HG03521 (cell line): ENCODE data around the gene MTCH2.
"Not testable (repeated sequence)": the region's sequence is repeated elsewhere in the genome, so short reads cannot be mapped to it uniquely, and the experiment has no call there.

Source experiments
- ATAC-seq: cut with Tn5 transposase; IDR thresholded peaks from one replicate; pipeline ENCODE4 v1.9.1; 2021; ENCODE audit warnings: mild to moderate bottlenecking, moderate library complexity; ENCODE audit not compliant: unreplicated experiment

The MTCH2 gene

DNA sequence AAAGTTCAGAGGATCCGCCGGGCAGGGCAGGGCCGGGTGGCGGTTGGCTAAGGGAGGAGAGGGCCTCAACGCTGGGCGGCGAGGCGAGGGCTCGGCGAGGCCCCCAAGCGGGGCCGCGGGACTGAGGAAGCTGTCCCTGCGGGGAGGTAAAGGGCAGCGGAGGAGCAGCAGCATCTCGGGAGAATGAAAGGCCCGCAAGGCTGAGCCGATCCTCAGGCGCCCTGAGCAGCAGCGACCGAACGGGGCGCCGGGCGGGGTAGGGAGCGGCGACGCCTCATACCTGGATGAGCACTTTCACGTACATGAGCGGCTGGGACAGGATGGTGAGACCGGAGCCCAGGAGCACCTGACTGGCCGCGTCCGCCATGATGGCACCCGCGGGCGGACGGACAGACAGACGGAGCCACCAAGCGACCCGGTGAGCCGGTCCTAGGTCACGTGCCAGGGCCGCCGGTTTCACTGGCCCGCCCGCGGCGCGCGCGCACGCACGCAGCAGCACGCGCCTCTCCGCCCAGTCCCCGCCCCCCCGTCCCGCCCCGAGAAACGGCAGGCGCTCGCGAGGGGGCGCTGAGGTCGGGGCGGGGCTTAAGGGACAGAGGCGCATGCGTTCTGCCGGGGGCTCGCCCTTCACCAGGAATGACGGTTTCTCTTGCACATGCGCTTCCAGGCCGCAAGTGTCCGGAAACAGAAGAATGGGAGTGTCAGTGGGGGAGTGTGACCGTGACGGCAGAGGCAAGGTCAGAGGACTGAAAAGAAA is at the start of gene MTCH2:
TSS of gene MTCH2 (minus strand) at position 461 of the 757 bp plus-strand sequence. CDS start at position 367, 94 bp downstream.
- ATAC-seq: peak; percentile 93

DNA sequence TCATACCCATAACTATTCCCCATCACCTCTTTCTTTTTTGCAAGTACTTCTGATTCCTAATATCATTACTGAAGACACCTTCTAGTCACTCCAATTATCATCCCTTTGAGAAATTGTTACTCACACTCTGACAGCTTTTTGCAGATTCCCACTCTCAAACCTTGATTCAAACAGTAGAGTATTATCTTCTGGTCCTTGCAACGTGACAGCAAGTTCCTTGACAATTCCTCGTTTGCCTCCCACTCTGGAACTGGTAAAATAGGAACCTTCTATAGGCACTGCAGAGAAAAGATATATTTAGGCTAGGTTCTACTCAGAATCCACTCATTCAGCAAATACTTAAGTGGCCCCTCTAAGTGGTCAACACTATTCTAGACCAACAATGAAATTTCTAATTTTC is 49.6 kb upstream of the MTCH2 start:
- ATAC-seq: no peak

DNA sequence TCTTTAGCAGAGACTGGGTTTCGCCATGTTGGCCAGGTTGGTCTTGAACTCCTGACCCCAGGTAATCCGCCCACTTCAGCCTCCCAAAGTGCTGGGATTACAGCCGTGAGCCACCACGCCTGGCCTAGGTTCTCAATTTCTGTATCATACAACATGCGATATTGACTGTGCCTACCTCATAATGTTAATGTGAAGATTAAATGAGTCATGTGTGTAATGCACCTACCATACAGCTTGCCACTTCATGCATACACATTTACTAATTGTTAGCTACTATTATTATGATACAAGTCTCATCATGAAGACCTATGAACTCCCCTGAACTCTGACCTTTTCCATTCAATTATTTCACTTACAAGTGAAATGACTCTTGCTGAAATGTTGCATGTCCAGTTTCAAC is 47.1 kb upstream of the MTCH2 start:
- ATAC-seq: no peak

DNA sequence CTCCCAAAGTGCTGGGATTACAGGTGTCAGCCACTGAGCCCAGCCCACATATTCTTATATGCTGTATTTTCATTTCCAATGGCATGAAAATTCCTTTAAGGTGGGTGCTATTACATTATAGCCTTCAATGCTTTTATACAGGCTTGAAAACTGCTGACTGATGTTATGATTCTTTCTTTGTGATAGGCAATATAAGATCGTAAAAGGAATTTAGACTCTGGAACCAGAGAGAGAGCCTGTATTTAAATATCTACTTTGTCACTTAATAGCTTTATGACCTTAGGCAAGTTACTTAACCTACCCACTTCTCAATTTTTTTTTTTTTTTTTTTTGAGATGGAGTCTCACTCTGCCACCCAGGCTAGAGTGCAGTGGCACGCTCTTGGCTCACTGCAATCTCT is 46.6 kb upstream of the MTCH2 start:
- ATAC-seq: no peak

DNA sequence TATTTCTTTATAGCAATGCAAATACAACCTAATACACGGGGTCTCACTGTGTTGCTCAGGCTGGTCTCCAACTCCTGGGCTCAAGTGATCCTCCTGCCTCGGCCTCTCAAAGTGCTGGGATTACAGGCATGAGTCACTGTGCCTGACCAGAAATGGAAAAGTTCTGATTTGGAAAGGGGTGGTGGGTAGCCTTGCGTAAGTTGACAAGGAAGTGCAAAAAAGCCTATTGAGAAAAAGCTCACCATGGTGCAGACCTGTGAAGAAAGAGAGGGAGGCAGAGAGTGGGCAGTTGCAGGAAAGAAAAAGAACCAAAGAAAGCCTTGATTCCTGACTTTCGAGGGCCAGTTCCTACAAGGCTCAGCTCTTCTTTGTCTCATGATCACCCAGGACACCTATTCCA is 45.8 kb upstream of the MTCH2 start:
- ATAC-seq: no peak

DNA sequence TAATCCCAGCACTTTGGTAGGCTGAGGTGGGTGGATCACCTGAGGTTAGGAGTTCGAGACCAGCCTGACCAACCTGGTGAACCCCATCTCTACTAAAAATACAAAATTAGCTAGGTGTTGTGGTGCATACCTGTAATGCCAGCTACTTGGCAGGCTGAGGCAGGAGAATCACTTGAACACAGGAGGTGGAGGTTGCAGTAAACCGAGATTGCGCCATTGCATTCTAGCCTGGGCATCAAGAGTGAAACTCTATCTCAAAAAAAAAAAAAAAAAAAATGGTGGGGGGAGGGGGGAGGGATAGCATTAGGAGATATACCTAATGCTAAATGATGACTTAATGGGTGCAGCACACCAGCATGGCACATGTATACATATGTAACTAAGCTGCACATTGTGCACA is 44.3 kb upstream of the MTCH2 start:
- not testable (repeated sequence) for ATAC-seq

DNA sequence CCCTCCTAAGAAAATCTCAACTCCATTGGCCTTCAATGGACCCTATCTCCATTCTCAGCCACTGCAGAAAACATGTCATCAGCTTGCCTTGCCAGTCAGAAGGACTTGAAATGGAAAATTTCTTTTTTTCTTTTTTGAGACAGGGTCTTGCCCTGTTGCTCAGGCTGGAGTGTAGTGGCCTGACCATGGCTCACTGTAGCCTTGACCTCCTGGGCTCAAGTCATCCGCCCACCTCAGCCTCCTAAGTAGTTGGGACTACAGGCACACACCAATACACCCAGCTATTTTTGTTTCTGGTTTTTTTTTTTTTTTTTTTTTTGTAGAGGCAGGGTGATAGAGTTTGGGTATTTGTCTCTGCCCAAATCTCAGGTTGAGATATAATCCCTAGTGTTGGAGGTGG is 43.8 kb upstream of the MTCH2 start:
- no peak for ATAC-seq

DNA sequence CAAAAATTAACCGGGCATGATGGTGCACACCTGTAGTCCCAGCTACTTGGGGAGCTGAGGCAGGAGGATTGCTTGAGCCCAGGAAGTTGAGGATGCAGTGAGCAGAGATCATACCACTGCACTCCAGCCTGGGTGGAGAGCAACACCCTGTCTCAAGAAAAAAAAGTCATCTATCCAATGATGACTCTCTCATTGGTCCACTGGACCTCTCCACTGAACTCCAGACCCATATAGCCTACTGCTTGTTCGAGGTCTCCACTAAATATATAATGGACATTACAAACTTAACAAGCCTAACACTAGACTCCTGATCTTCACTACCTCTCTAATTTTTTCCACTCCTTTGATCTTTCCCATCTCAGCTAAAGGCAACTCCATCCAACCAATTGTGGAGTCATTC is 33.5 kb upstream of the MTCH2 start:
- no peak for ATAC-seq

DNA sequence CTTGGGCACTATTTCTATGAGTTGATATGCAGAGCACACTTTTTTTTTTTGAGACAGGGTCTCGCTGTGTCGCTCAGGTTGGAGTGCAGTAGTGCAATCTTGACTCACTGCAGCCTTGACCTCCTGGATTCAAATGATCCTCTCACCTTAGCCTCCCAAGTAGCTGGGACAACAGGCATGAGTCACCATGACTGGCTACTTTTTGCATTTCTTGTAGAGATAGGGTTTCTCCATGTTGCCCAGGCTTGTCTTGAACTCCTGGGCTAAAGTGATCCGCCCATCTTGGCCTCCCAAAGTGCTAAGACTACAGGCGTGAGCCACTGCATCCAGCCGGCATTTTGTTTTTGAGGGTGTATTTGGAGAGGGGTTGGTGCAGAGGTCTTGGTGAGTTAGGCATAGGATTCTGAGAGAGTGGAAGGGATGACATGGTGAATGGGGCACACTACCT is 29.9 kb upstream of the MTCH2 start:
- ATAC-seq: no peak

DNA sequence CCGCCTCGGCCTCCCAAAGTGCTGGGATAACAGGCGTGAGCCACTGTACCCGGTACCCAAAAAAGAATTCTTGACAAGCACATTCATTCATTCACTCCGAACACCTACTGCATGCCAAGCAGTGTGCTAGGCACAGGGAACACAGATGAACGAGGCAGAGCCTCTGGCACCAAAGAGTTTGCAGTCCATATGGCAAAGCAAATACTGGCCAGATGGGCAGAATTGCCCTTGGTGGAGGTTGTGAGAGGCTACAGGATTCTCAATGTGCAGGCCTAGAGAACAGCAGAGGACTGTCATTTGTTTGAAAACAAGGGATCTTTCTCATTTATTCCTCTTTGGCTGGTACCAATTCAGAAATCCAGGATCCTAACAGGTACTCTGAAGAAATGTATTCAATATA is 27.5 kb upstream of the MTCH2 start:
- ATAC-seq: no peak

DNA sequence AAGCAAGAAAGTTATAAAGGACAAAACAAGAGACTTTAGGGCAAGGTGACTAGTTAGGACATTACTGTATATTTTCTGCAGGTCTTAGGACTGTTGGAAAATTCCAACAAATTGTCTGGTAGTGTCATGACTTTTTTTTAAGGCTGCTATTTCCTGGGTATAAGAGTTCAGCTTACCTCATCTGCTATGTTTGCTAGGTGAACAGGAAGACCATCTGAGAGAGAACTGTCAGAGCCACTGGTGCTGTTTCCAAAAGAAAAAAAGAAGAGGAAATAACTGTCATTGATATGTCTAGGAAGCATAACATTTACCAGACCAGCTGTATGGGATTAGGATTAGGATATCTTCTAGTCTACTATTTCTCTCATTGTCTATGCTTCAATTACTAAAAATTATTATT is 26.3 kb upstream of the MTCH2 start:
- no peak for ATAC-seq

DNA sequence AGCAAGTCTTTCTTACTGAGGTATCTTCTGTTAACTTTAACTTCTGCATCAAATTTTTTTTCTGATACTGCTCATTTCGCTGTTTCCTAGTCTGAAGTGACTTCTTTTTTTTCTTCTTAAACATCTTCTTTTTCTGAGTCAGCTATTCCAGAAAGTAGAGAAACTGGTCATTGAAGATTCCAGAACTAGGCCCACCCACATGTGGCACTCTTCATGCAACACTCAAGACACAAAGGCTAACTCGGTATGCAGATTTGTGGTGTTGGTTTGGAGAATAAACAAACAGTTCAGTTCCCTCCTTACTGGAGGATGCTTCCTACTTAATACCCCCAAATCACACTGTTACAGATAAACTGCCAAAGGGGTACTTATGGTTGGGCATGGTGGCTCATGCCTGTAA is 25.2 kb upstream of the MTCH2 start:
- ATAC-seq: no peak

DNA sequence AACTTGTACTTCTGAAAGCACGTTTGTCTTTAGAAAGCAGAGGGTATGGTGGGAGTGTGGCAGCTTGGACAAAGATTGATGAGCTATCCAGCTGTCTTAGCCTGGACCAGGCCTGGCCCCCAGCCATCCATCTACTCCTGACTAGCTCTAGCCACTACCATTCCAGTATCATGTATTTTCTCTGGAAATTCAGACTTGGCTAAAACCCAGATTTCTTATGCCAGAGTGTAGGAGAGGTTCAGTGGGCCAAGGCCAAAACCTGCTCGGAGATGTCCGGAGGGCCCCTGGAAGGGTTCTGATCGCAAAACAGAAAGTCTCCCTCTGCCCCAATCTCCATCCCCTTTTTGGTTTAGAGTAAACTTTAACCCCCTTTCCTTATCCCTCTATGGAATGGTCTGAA is 24.8 kb upstream of the MTCH2 start:
- no peak for ATAC-seq

DNA sequence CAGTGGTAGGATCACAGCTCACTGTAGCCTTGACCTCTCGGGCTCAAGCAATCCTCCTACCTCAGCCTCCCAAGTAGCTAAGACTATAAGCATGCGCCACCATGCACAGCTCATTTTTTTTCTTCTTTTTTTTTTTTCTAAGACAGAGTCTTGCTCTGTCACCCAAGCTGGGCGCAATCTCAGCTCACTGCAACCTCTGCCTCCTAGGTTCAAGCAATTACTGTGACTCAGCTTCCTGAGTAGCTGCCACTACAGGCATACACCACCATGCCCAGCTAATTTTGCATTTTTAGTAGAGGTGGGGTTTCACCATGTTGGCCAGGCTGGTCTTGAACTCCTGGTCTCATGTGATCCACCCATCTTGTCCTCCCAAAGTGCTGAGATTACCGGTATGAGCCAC is 22.6 kb upstream of the MTCH2 start:
- not testable (repeated sequence) for ATAC-seq

DNA sequence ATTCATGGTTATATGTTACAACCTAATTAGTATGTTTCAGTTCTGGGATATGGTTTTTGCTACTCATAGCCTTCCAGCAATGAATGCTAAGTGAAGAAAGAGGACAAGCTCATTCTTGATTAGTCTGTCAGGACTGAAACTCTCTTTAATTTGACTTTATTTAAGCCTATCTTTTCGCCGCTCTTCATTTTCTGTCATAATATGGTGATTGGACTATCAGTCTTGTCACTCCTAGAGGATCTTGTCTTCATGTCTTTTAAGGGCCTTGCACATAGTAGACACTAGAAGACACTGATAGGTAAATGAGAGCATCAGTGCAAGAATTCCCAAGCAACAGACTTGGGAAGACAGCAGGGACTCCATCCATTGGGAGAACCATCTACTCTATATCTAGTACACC is 18.9 kb upstream of the MTCH2 start:
- no peak for ATAC-seq

DNA sequence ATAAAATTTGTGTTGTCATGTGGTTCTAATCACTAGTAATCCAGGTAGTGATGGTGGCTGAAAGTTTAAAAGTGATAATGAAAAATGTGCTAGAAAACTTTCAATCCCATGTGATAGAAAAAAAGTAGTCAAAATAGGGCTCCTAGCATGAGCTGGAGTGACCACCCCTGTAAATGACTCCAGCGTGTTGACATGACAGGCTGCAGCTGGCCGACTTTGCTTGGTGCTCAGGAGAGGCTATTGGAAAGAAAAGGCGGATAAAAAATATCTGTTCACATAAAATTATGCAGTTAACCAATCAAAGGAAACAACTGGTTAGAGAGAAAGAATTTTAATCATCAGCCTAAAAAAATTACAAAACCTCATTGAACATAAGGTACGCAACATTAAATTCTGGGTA is 16.9 kb upstream of the MTCH2 start:
- no peak for ATAC-seq

DNA sequence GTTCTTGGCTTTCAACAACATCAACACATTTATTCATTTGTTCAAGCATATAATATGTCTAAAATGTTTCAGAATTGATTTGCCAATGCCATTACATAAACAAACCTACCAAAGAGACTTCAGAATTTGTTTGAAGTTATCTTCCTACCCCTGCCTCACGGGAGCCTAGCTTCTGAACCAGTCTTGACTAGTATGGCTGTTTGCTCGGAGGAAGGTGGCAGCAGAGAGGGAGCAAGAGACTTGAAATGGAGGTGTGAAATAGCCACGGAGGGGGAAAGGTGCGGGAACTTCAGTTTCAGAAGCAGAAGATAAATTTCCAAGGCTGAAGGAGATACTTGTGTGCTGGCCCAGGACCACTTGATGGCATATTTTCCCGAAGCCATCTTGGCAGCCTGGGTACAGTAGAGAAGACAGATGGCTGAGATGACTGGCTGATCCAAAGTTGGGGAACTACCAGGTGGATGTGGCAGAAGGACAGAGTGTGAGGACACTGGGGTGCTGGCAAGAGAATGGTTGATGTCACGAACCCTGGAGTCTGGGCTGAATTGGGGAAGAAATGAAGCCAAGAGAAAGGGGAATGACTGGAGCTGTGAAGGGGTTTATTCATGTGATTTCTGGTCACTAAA is 14.0 kb upstream of the MTCH2 start:
- no peak for ATAC-seq

DNA sequence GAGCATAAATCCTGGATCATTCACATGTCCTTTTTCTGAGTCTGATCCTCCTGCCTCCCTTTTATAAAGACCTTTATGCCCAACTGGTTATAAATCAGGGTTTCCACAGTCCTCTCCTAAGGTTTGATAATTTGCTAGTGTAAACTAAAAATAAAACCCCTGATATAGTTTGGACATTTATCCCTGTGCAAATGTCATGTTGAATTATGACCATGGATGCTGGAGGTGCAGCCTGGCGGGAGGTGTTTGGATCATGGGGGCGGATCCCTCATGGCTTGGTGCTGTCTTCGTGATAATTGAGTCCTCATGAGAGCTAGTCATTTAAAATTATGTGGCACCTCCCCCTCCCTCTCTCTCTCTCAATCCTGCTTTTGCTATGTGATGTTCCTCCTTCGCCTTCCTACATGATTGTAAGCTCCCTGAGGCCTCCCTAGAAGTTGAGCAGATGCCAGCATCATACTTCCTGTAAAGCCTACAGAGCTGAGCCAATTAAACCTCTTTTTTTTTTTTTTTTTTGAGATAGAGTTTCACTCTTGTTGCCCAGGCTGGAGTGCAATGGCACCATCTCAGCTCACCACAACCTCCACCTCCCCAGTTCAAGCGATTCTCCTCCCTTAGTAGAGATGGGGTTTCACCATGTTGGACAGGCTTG is 9.6 kb upstream of the MTCH2 start:
- ATAC-seq: no peak

DNA sequence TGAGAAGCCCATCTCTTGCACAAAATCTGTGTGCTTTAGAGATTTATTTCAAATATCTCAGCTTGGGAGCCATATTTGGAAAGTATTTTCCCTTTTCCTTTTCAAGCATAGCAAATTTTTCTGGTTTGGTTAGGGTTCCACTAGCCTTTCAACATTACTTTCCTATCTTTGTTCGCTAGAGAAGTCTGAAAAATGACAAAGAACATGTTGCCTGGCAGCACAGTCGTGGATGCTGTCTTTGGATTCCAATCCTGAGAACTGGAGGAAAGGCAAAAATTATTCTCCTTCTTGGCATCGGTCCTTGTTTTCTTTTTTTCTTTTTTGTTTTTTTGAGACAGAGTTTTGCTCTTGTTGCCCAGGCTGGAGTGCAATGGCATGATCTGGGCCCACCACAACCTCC is 6.9 kb upstream of the MTCH2 start:
- ATAC-seq: no peak

DNA sequence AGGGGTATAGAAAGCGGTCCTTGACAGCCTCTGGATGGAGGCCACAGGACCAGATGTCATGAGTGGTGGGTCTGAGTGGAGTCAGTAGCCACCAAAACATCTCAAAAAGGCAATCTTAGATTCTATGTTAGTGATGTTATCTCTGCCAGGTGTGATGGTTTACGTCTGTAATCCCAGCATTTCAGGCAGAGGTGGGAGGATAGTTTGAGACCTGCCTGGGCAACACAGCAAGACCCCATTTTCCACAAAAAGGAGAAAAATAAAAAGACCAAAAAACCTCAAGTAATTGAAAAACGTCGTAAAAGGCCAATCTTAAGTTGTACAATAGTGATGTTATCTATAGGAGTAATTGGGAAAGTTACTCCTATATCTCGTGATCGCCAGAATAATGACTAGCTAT is 3.7 kb upstream of the MTCH2 start:
- ATAC-seq: no peak

DNA sequence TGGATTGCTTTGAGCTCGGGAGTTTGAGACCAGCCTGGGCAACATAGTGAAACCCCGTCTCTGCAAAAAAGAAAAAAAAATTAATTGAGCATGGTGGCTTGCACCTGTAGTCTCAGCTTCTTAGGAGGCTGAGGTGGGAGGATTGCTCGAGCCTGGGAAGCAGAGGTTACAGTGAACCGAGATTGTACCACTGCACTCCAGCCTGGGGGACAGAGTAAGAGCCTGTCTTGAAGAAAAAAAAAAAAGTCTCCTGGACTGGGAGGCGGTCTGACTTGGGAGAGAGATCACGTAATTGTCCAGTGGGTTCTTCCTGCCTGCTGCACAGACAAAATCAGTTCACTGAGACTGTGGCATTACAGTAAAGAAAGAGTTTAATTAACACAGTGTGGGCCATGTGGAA is 3.1 kb upstream of the MTCH2 start:
- ATAC-seq: no peak

DNA sequence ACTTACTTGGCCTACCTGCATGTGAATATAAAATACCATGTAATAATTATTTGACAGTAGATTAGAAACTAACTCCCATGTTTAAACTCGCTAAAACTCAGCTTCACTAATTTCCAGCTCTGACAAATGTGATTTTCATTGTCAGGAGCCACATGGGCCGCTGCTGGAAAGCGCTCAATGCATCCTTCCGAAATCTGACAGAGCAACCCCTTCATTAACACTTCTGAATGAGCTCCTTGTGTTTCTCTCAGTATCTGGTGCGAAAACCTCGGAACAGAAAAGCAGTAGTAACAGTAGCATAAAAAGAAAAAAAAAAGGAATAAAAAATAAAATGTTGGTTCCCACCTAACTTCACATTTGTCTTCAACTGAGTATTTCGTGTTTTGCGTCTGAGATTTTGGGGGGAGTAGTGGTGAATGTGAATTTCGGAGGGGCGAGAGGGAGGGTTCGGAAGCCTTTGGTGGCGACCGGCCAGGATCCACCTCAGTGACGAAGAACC is 710 bp downstream of the MTCH2 start:
- ATAC-seq: no peak
